ENCODE data around the gene PTPN13. TPM values are rescaled to one million over a fixed set of nuclear protein-coding genes. Genes with fewer than 3 reads are reported as not detected.

Gene PTPN13
- total RNA-seq, 2 donors from 2014 or later = 6.2 to 12.1 TPM

- Histone ChIP-seq H3K4me3 (no peak overlapping the region), H3K36me3 (no peaks in the 10 kb centered on the region)
- DNase-seq (ENCODE audit: low spot score) = no peak
These were observed 228.0 kb downstream of the PTPN13 start for GRCh38 chr4:86822136-86822535.

GRCh38 chr4:86825511-86825910 lies 231.4 kb downstream of the PTPN13 start:
- no peaks in the 10 kb centered on the region for H3K36me3 ChIP-seq
- no peak overlapping the region for H3K27ac ChIP-seq
- H3K9me3 ChIP-seq = no peaks in the 10 kb centered on the region
- no peak overlapping the region for H3K4me3 ChIP-seq
- no peak for TF ChIP-seq CTCF (IDR thresholded peaks at IDR 0.05)
- no peak for DNase-seq (ENCODE audit: low spot score)
- no peaks in the 10 kb centered on the region for H3K4me1 ChIP-seq
- H3K27me3 ChIP-seq = no peaks in the 10 kb centered on the region

More at GRCh38 chr4:86822136-86822535, 228.0 kb downstream of the PTPN13 start:
- no peak for TF ChIP-seq CTCF (IDR thresholded peaks at IDR 0.05)
- Histone ChIP-seq H3K9me3 (no peaks in the 10 kb centered on the region), H3K27me3 (no peaks in the 10 kb centered on the region), H3K4me1 (no peaks in the 10 kb centered on the region), H3K27ac (no peak overlapping the region)

DNA sequence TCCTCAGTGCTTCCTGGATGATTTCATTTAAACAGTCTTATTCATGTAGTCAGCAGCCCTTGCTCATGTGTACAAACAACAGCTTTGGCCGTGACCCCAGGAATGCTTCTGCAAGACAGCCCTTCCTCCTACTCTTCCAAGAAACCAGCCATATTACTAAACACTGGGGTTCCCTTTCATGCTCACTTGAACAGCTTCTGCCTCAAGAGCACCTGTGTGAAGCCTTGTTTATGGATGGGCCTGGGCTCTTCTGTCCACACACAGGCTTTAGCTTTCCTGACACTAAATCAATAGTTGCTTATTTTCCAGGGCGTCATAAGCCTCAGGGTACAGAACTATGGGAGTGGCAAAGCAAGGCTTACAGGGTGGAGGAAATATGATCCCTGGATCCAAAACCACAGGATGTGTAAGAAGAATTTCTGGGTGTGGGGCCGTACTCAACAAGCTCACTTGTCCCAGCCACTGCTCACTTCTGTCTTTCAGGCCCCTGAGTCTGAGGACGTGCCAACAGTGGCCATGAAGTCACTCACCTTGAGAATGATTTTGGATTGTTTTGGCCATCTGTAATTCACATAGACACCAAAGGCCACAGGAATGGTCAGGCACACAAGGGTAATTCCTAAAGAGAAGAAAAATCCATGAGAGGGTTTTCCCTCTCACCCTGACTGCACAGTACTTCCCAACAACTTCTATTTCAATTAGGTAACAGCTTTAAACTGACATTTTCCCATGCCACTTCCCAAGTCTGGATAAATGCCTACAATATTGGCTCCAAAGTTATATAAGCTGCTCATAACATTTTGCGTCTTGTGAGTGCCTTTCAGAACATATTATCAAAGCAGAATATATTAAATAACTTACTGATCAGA lies 237.4 kb downstream of the PTPN13 start:
- Histone ChIP-seq H3K27me3 (no peaks in the 10 kb centered on the region), H3K4me3 (no peak overlapping the region), H3K27ac (no peak overlapping the region), H3K36me3 (no peaks in the 10 kb centered on the region), H3K4me1 (no peaks in the 10 kb centered on the region), H3K9me3 (no peaks in the 10 kb centered on the region)
- DNase-seq (ENCODE audit: low spot score) = no peak
- no peak for TF ChIP-seq CTCF (IDR thresholded peaks at IDR 0.05)

DNA sequence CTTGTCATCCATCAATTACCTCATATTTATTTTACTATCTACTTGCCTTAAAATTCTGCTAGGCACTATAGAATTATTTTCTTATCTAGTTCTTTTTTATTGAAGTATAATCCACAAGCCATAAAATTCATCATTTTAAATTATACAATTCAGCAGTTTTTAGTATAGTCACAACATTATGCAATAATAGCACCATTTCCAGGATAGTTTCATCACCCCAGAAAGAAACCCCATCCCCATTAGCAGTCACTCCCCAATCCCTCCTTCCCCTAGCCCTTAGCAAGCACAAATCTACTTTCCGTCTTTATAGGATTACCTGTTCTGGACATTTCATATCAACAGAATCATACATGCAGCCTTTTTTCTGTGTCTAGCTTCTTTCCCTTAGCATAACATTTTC lies 239.5 kb downstream of the PTPN13 start:
- Histone ChIP-seq H3K27ac (no peak overlapping the region), H3K27me3 (no peaks in the 10 kb centered on the region), H3K9me3 (no peaks in the 10 kb centered on the region), H3K4me3 (no peak overlapping the region), H3K4me1 (no peaks in the 10 kb centered on the region), H3K36me3 (no peaks in the 10 kb centered on the region)
- DNase-seq (ENCODE audit: low spot score) = no peak
- no peak for TF ChIP-seq CTCF (IDR thresholded peaks at IDR 0.05)

GRCh38 chr4:86834901-86835300 lies 240.8 kb downstream of the PTPN13 start:
- Histone ChIP-seq H3K27ac (no peak overlapping the region), H3K27me3 (no peaks in the 10 kb centered on the region), H3K4me1 (no peaks in the 10 kb centered on the region), H3K36me3 (no peaks in the 10 kb centered on the region), H3K9me3 (no peaks in the 10 kb centered on the region), H3K4me3 (no peak overlapping the region)
- no peak for DNase-seq (ENCODE audit: low spot score)
- no peak for TF ChIP-seq CTCF (IDR thresholded peaks at IDR 0.05)

GRCh38 chr4:86835677-86836076 lies 241.6 kb downstream of the PTPN13 start:
- Histone ChIP-seq H3K36me3 (no peaks in the 10 kb centered on the region), H3K4me1 (no peaks in the 10 kb centered on the region), H3K27me3 (no peaks in the 10 kb centered on the region), H3K27ac (no peak overlapping the region), H3K4me3 (no peak overlapping the region), H3K9me3 (no peaks in the 10 kb centered on the region)
- no peak for DNase-seq (ENCODE audit: low spot score)
- no peak for TF ChIP-seq CTCF (IDR thresholded peaks at IDR 0.05)

All from right atrium auricular region (tissue), 2 donors.